Spleen (tissue), 11 donors: ENCODE measurements around the gene PLB1. TPM values are rescaled to one million over a fixed set of nuclear protein-coding genes. Genes with fewer than 3 reads are reported as not detected.
A peak's percentile ranks its signal among the peaks of the same experiment; 100 is the strongest.

ENCODE experiments used
- DNase-seq: peaks from one replicate; pipeline ENCODE4 v3.0.0-alpha.2; 2020
- H3K27ac ChIP-seq, 8 donors: fragments of 200-600 bp; sonication (generic) in 7 of 8; 1 replicate in 4 of 8; 2 replicates in 4 of 8; pipeline versions ENCODE4 v1.5.0 to v1.8.0; 2016 to 2021; ENCODE audit warnings: inconsistent platforms in 4 of 8, mild to moderate bottlenecking in 4 of 8, moderate library complexity in 1 of 8
- H3K27me3 ChIP-seq, 7 donors: fragments of 200-600 bp; sonication (generic) in 6 of 7; replicated peaks in 1 of 7; 1 replicate in 4 of 7; 2 replicates in 3 of 7; pipeline versions ENCODE4 v1.5.0 to v1.8.0; 2016 to 2021; ENCODE audit warnings: inconsistent platforms in 3 of 7, mild to moderate bottlenecking in 1 of 7
- H3K36me3 ChIP-seq, 6 donors: fragments of 200-600 bp; sonication (generic) in 5 of 6; 1 replicate in 4 of 6; 2 replicates in 2 of 6; pipeline versions ENCODE4 v1.5.0 to v1.8.0; 2016 to 2021; ENCODE audit warnings: inconsistent platforms in 2 of 6
- H3K4me1 ChIP-seq, 6 donors: fragments of 200-600 bp; sonication (generic) in 5 of 6; 1 replicate in 3 of 6; 2 replicates in 3 of 6; pipeline versions ENCODE4 v1.5.0 to v1.8.0; 2016 to 2021; ENCODE audit warnings: inconsistent platforms in 3 of 6
- H3K4me3 ChIP-seq, 8 donors: fragments of 200-600 bp; sonication (generic) in 7 of 8; 1 replicate in 4 of 8; 2 replicates in 4 of 8; pipeline versions ENCODE4 v1.5.0 to v1.8.0; 2016 to 2021; ENCODE audit warnings: inconsistent platforms in 4 of 8, mild to moderate bottlenecking in 4 of 8, moderate library complexity in 2 of 8
- H3K9me3 ChIP-seq, 8 donors: fragments of 200-600 bp; sonication (generic) in 7 of 8; 1 replicate in 4 of 8; 2 replicates in 4 of 8; pipeline versions ENCODE4 v1.5.0 to v1.8.0; 2016 to 2021; ENCODE audit warnings: inconsistent platforms in 4 of 8
- CTCF ChIP-seq, 11 experiments: fragments of 200-600 bp in 7 of 11; fragments of 450-650 bp in 4 of 11; sonication (generic) in 4 of 11; IDR thresholded peaks in 8 of 11; conservative IDR thresholded peaks in 3 of 11; 1 replicate in 7 of 11; 2 replicates in 4 of 11; pipeline versions ENCODE4 v1.4.0 to v1.8.0; 2016 to 2021; ENCODE audit warnings: antibody characterized with exemption in 11 of 11, inconsistent platforms in 4 of 11, mild to moderate bottlenecking in 1 of 11
- POLR2A ChIP-seq, 3 donors: fragments of 450-650 bp; IDR thresholded peaks; one replicate each; pipeline ENCODE4 v1.5.1; 2017; ENCODE audit warnings: antibody characterized with exemption in 3 of 3, mild to moderate bottlenecking in 1 of 3
- POLR2AphosphoS5 ChIP-seq, 3 donors: sonication (generic); formaldehyde crosslinking; IDR thresholded peaks; one replicate each; pipeline ENCODE4 v1.5.1; 2017; ENCODE audit warnings: antibody characterized with exemption in 3 of 3
- WGBS, 5 donors: extraction: QIAGEN DNeasy Blood & Tissue Kit in 3 of 5; methylation state at CpG; one replicate each; pipeline versions ENCODE4 v1.1.5 to v1.1.7; 2013 to 2018; 5-methylcytosine and 5-hydroxymethylcytosine counted together
- intact Hi-C: fragments of 100-400 bp; cut with DNase I; formaldehyde crosslinking; loops from one replicate; pipeline ENCODE4 v1.15.0; 2023; ENCODE audit warnings: low total_unique reads
- polyA plus RNA-seq, 3 donors: library from polyadenylated mRNA; stranded (reverse); fragments of 200-250 nt; gene quantifications; one replicate each; pipeline ENCODE4 v1.2.1, GENCODE V29; 2013
- total RNA-seq, 7 donors: library from RNA; depleted of rRNA in 3 of 7; stranded (reverse); fragments of >200 nt in 3 of 7; fragmentation: NEBNext Ultra II Directional in 4 of 7; extraction: Animal tissue kit (Norgen Biotek cat#: 25700) in 4 of 7; gene quantifications; one replicate each; pipeline versions ENCODE4 v1.1.0 to v1.2.1, GENCODE V29; 2016 to 2021
- donor health status: healthy with polysubstance abuse.
- donor health status: DM: no; HTN: no; CAD: no; lungs with moderate emphysema.
- donor health status: DM: no; HTN: no; CAD: no.
- donor health status: Bipolar disorder and iron deficiency.
- donor health status: healthy.
- donor health status: DM: no; HTN: no; CAD: no.
- donor health status: DM: yes; HTN: yes; CAD: no.

The PLB1 gene
- total and polyA plus RNA-seq, 10 donors, result 3.8 to 45.7 (median 13.9) TPM

- WGBS, 5 donors, result 71 to 91% (median 85%) methylated on average over 7 of the region's 7 CpGs
- Histone ChIP-seq H3K27me3 (no peaks in the 10 kb centered on the region), H3K9me3 (no peaks in the 10 kb centered on the region), H3K27ac (no peak overlapping the region), H3K36me3 (peaks cover 0 to 9% (median 0%) of the 10 kb centered on the region in 6 donors), H3K4me3 (no peak overlapping the region), H3K4me1 (peaks cover 0 to 19% (median under 1%) of the 10 kb centered on the region in 6 donors)
- intact Hi-C loops, result no loop called here
- peak; percentile 59 for DNase-seq
- no peak for TF ChIP-seq POLR2AphosphoS5 (IDR thresholded peaks at IDR 0.05)
- TF ChIP-seq POLR2A (IDR thresholded peaks at IDR 0.05), result no peak
- no peak for TF ChIP-seq CTCF (IDR thresholded peaks at IDR 0.05 in 8 of 11, conservative IDR thresholded peaks at IDR 0.05 in 3 of 11)
These were observed 112.9 kb downstream of the PLB1 start for GRCh38 chr2:28608500-28609424.

- no peak overlapping the region for H3K4me3 ChIP-seq
These were observed 114.8 kb downstream of the PLB1 start for GRCh38 chr2:28610583-28611201.

GRCh38 chr2:28612131-28612812 lies 116.4 kb downstream of the PLB1 start:
- TF ChIP-seq POLR2A (IDR thresholded peaks at IDR 0.05), result no peak
- TF ChIP-seq POLR2AphosphoS5 (IDR thresholded peaks at IDR 0.05), result no peak
- no peak for TF ChIP-seq CTCF (IDR thresholded peaks at IDR 0.05 in 8 of 11, conservative IDR thresholded peaks at IDR 0.05 in 3 of 11)
- Histone ChIP-seq H3K9me3 (no peaks in the 10 kb centered on the region), H3K27ac (no peak overlapping the region), H3K4me3 (no peak overlapping the region), H3K27me3 (no peaks in the 10 kb centered on the region), H3K4me1 (peaks cover 0 to 1% (median 0%) of the 10 kb centered on the region in 6 donors), H3K36me3 (peaks cover 0 to 31% (median 0%) of the 10 kb centered on the region in 6 donors)
- intact Hi-C loops, result no loop called here
- WGBS, 5 donors, result 88 to 96% (median 92%) methylated on average over 9 of the region's 9 CpGs
- peak; percentile 57 for DNase-seq

More at GRCh38 chr2:28610583-28611201, 114.8 kb downstream of the PLB1 start:
- peaks cover 0 to 14% (median 0%) of the 10 kb centered on the region in 6 donors for H3K4me1 ChIP-seq
- TF ChIP-seq POLR2AphosphoS5 (IDR thresholded peaks at IDR 0.05), result no peak
- TF ChIP-seq POLR2A (IDR thresholded peaks at IDR 0.05), result no peak
- TF ChIP-seq CTCF (IDR thresholded peaks at IDR 0.05 in 8 of 11, conservative IDR thresholded peaks at IDR 0.05 in 3 of 11), result no peak
- intact Hi-C loops, result no loop called here
- 56 to 86% (median 71%) methylated on average over 7 to 8 of the region's 8 CpGs for WGBS, 5 donors
- H3K36me3 ChIP-seq, result peaks cover 0 to 28% (median 0%) of the 10 kb centered on the region in 6 donors
- H3K9me3 ChIP-seq, result no peaks in the 10 kb centered on the region
- no peaks in the 10 kb centered on the region for H3K27me3 ChIP-seq
- no peak overlapping the region for H3K27ac ChIP-seq
- DNase-seq, result peak; percentile 47
